Measurements from ENCODE around the gene EPM2AIP1. TPM values are rescaled to one million over a fixed set of nuclear protein-coding genes. Genes with fewer than 3 reads are reported as not detected.

The EPM2AIP1 gene
- polyA plus RNA-seq, 2 of the 4 experiments (the other 2 are of a cell fraction) = 10.3 to 15.7 TPM

GRCh38 chr3:36937492-36937891 lies 55.4 kb downstream of the EPM2AIP1 start:
- ATAC-seq (no peak), FAIRE-seq (no peak), DNase-seq (ENCODE audit: low read depth in 1 of 2, low spot score in 1 of 2) (no peak)
- no peak overlapping the region for H3K27ac ChIP-seq
- TF ChIP-seq, protein P1, sequence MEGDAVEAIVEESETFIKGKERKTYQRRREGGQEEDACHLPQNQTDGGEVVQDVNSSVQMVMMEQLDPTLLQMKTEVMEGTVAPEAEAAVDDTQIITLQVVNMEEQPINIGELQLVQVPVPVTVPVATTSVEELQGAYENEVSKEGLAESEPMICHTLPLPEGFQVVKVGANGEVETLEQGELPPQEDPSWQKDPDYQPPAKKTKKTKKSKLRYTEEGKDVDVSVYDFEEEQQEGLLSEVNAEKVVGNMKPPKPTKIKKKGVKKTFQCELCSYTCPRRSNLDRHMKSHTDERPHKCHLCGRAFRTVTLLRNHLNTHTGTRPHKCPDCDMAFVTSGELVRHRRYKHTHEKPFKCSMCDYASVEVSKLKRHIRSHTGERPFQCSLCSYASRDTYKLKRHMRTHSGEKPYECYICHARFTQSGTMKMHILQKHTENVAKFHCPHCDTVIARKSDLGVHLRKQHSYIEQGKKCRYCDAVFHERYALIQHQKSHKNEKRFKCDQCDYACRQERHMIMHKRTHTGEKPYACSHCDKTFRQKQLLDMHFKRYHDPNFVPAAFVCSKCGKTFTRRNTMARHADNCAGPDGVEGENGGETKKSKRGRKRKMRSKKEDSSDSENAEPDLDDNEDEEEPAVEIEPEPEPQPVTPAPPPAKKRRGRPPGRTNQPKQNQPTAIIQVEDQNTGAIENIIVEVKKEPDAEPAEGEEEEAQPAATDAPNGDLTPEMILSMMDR (IDR thresholded peaks at IDR 0.05) = no peak
- TF ChIP-seq, protein P2, sequence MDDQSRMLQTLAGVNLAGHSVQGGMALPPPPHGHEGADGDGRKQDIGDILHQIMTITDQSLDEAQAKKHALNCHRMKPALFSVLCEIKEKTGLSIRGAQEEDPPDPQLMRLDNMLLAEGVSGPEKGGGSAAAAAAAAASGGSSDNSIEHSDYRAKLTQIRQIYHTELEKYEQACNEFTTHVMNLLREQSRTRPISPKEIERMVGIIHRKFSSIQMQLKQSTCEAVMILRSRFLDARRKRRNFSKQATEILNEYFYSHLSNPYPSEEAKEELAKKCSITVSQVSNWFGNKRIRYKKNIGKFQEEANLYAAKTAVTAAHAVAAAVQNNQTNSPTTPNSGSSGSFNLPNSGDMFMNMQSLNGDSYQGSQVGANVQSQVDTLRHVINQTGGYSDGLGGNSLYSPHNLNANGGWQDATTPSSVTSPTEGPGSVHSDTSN (IDR thresholded peaks at IDR 0.05) = no peak
- TF ChIP-seq MYC (IDR thresholded peaks at IDR 0.05; ENCODE audit: borderline replicate concordance, low read length) (no peak), EP300 (IDR thresholded peaks at IDR 0.05) (no peak), BHLHE40 (IDR thresholded peaks at IDR 0.05; ENCODE audit: low read depth, low read length) (no peak), CBX8 (IDR thresholded peaks at IDR 0.05) (no peak), JUNB (IDR thresholded peaks at IDR 0.05) (no peak), FOSB (CRISPR knock-in tag; IDR thresholded peaks at IDR 0.05) (no peak), FOSL2 (IDR thresholded peaks at IDR 0.05) (no peak), FOSL2 (CRISPR knock-in tag; IDR thresholded peaks at IDR 0.05) (no peak), NPAS2 (CRISPR knock-in tag; IDR thresholded peaks at IDR 0.05; ENCODE audit: borderline replicate concordance) (no peak), CHD4 (IDR thresholded peaks at IDR 0.05; ENCODE audit: borderline replicate concordance) (no peak), NR3C1 (IDR thresholded peaks at IDR 0.05) (no peak)
- TF ChIP-seq, protein P3, sequence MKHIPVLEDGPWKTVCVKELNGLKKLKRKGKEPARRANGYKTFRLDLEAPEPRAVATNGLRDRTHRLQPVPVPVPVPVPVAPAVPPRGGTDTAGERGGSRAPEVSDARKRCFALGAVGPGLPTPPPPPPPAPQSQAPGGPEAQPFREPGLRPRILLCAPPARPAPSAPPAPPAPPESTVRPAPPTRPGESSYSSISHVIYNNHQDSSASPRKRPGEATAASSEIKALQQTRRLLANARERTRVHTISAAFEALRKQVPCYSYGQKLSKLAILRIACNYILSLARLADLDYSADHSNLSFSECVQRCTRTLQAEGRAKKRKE (CRISPR knock-in tag; IDR thresholded peaks at IDR 0.05; ENCODE audit: low read depth) = no peak
- TF ChIP-seq, protein P4, sequence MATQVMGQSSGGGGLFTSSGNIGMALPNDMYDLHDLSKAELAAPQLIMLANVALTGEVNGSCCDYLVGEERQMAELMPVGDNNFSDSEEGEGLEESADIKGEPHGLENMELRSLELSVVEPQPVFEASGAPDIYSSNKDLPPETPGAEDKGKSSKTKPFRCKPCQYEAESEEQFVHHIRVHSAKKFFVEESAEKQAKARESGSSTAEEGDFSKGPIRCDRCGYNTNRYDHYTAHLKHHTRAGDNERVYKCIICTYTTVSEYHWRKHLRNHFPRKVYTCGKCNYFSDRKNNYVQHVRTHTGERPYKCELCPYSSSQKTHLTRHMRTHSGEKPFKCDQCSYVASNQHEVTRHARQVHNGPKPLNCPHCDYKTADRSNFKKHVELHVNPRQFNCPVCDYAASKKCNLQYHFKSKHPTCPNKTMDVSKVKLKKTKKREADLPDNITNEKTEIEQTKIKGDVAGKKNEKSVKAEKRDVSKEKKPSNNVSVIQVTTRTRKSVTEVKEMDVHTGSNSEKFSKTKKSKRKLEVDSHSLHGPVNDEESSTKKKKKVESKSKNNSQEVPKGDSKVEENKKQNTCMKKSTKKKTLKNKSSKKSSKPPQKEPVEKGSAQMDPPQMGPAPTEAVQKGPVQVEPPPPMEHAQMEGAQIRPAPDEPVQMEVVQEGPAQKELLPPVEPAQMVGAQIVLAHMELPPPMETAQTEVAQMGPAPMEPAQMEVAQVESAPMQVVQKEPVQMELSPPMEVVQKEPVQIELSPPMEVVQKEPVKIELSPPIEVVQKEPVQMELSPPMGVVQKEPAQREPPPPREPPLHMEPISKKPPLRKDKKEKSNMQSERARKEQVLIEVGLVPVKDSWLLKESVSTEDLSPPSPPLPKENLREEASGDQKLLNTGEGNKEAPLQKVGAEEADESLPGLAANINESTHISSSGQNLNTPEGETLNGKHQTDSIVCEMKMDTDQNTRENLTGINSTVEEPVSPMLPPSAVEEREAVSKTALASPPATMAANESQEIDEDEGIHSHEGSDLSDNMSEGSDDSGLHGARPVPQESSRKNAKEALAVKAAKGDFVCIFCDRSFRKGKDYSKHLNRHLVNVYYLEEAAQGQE (IDR thresholded peaks at IDR 0.05) = no peak
- TF ChIP-seq, protein P5, sequence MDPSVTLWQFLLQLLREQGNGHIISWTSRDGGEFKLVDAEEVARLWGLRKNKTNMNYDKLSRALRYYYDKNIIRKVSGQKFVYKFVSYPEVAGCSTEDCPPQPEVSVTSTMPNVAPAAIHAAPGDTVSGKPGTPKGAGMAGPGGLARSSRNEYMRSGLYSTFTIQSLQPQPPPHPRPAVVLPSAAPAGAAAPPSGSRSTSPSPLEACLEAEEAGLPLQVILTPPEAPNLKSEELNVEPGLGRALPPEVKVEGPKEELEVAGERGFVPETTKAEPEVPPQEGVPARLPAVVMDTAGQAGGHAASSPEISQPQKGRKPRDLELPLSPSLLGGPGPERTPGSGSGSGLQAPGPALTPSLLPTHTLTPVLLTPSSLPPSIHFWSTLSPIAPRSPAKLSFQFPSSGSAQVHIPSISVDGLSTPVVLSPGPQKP (IDR thresholded peaks at IDR 0.05; ENCODE audit: low read depth, low read length) = no peak
- TF ChIP-seq, protein P6, sequence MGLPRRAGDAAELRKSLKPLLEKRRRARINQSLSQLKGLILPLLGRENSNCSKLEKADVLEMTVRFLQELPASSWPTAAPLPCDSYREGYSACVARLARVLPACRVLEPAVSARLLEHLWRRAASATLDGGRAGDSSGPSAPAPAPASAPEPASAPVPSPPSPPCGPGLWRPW (IDR thresholded peaks at IDR 0.05) = no peak
- TF ChIP-seq, protein P7, sequence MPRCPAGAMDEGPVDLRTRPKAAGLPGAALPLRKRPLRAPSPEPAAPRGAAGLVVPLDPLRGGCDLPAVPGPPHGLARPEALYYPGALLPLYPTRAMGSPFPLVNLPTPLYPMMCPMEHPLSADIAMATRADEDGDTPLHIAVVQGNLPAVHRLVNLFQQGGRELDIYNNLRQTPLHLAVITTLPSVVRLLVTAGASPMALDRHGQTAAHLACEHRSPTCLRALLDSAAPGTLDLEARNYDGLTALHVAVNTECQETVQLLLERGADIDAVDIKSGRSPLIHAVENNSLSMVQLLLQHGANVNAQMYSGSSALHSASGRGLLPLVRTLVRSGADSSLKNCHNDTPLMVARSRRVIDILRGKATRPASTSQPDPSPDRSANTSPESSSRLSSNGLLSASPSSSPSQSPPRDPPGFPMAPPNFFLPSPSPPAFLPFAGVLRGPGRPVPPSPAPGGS (IDR thresholded peaks at IDR 0.05) = no peak
- H3K9me3 ChIP-seq = no peaks in the 10 kb centered on the region
- ChIA-PET CTCF (interaction anchor here (1.2 to 2.6 kb wide), 2 partner anchors 21 to 68 kb away, joined by 3 to 8 read pairs; no protein-coding TSS in a partner anchor), POLR2A (no interaction called here)
- H3K4me2 ChIP-seq = no peak overlapping the region
- 0 out of 3 replicates have a peak, but pooled peaks cover 3% of the 10 kb centered on the region for H3K4me1 ChIP-seq
- WGBS (ENCODE audit: missing lambda C conversion rate) = 93% methylated on average over 1 of the region's 1 CpG
- no peak overlapping the region for H3K4me3 ChIP-seq

Small RNA genes lying within 50 kb of the gene (small RNA-seq; reads per million reads assigned to genes)
- 0 to 0.86 (median 0.10) reads per million in 6 experiments for gene RNU6ATAC4P

Other genes with a start within 250 kb of the EPM2AIP1 start
- not detected in 2 replicates for gene DCLK3, start 228.6 kb downstream of the EPM2AIP1 start, polyA plus RNA-seq (2011; rRNA removed)
- gene DCLK3, start 228.6 kb downstream of the EPM2AIP1 start, polyA plus RNA-seq (2017; fragmentation: RNase III; extraction: RNeasy Plus Mini Kit Qiagen cat#74134 plus additional on column Dnase treatment) = not detected in 3 replicates
- 3.2 and 3.8 TPM in 2 replicates for gene TRANK1, start 48.1 kb downstream of the EPM2AIP1 start, polyA plus RNA-seq (2011; rRNA removed)
- 0.58 to 1.6 TPM (median 1.3 TPM) in 3 replicates for gene TRANK1, start 48.1 kb downstream of the EPM2AIP1 start, polyA plus RNA-seq (2017; fragmentation: RNase III; extraction: RNeasy Plus Mini Kit Qiagen cat#74134 plus additional on column Dnase treatment)
- gene MLH1, start 387 bp upstream of the EPM2AIP1 start, polyA plus RNA-seq (2011; rRNA removed) = 70.2 and 73.1 TPM in 2 replicates
- 60.8 to 62.2 TPM (median 61.8 TPM) in 3 replicates for gene MLH1, start 387 bp upstream of the EPM2AIP1 start, polyA plus RNA-seq (2017; fragmentation: RNase III; extraction: RNeasy Plus Mini Kit Qiagen cat#74134 plus additional on column Dnase treatment)
- gene LRRFIP2, start 181.5 kb upstream of the EPM2AIP1 start, polyA plus RNA-seq (2011; rRNA removed) = 39.2 and 66.4 TPM in 2 replicates
- gene LRRFIP2, start 181.5 kb upstream of the EPM2AIP1 start, polyA plus RNA-seq (2017; fragmentation: RNase III; extraction: RNeasy Plus Mini Kit Qiagen cat#74134 plus additional on column Dnase treatment) = 46.1 to 48.0 TPM (median 47.6 TPM) in 3 replicates